NOMO-1 treated with dmso at 0.1 percent for 144 hours (cell line): ENCODE measurements around the gene TMED9.
"Not testable (repeated sequence)": the region's sequence is repeated elsewhere in the genome, so short reads cannot be mapped to it uniquely, and the experiment has no call there.

Source experiments
- DNase-seq: peaks from one replicate; lab custom pipeline; 2025; ENCODE audit not compliant: unreplicated experiment; lab: John Stamatoyannopoulos, UW

TMED9 gene

GRCh38 chr5:177592010-177592834 is at the start of gene TMED9:
Gene TMED9 (plus strand): TSS chr5:177592203. CDS start chr5:177592215, 12 bp downstream.
- peak; percentile 78 for DNase-seq

- no peak for DNase-seq
Measured at GRCh38 chr5:177542816-177543465, 49.1 kb upstream of the TMED9 start.

- DNase-seq: peak; percentile 45
Measured at GRCh38 chr5:177545487-177546257, 46.3 kb upstream of the TMED9 start.

GRCh38 chr5:177546258-177546741 is 45.7 kb upstream of the TMED9 start:
- DNase-seq: peak; percentile 26

- DNase-seq: no peak
Measured at GRCh38 chr5:177547736-177548135, 44.3 kb upstream of the TMED9 start.

- DNase-seq: no peak
Measured at GRCh38 chr5:177548495-177548894, 43.5 kb upstream of the TMED9 start.

GRCh38 chr5:177550122-177550521 is 41.9 kb upstream of the TMED9 start:
- DNase-seq: no peak

GRCh38 chr5:177552839-177553455 is 39.1 kb upstream of the TMED9 start:
- no peak for DNase-seq

- no peak for DNase-seq
Measured at GRCh38 chr5:177553671-177554429, 38.2 kb upstream of the TMED9 start.

- peak; percentile 87 for DNase-seq
Measured at GRCh38 chr5:177554474-177555111, 37.4 kb upstream of the TMED9 start, which contains the start of gene FAM193B. Gene FAM193B (minus strand): TSS chr5:177554563. CDS start chr5:177554458, 105 bp downstream.

GRCh38 chr5:177555228-177555627 is 36.8 kb upstream of the TMED9 start:
- no peak for DNase-seq

GRCh38 chr5:177555665-177556064 is 36.3 kb upstream of the TMED9 start:
- DNase-seq: no peak

- DNase-seq: no peak
Measured at GRCh38 chr5:177557041-177557647, 34.9 kb upstream of the TMED9 start.

- DNase-seq: no peak
Measured at GRCh38 chr5:177557796-177558195, 34.2 kb upstream of the TMED9 start.

GRCh38 chr5:177559446-177559941 is 32.5 kb upstream of the TMED9 start:
- not testable (repeated sequence) for DNase-seq

- no peak for DNase-seq
Measured at GRCh38 chr5:177565046-177565445, 27.0 kb upstream of the TMED9 start.

- DNase-seq: no peak
Measured at GRCh38 chr5:177568326-177568725, 23.7 kb upstream of the TMED9 start.

GRCh38 chr5:177569894-177570293 is 22.1 kb upstream of the TMED9 start:
- no peak for DNase-seq

- no peak for DNase-seq
Measured at GRCh38 chr5:177575488-177575887, 16.5 kb upstream of the TMED9 start.
